SIG-M5 treated with dmso at 0.1 percent for 504 hours (cell line): ENCODE data around the gene CD8B.
"Not testable (repeated sequence)": the region's sequence is repeated elsewhere in the genome, so short reads cannot be mapped to it uniquely, and the experiment has no call there.

Experiments
- DNase-seq: peaks from one replicate; lab custom pipeline; 2025; ENCODE audit not compliant: unreplicated experiment; lab: John Stamatoyannopoulos, UW

The CD8B gene

GRCh38 chr2:86861628-86862379 is at the start of gene CD8B:
CD8B (minus strand) TSS chr2:86861886; CDS start chr2:86861865, 21 bp downstream.
- not testable (repeated sequence) for DNase-seq

GRCh38 chr2:86905868-86906267 is 44.2 kb upstream of the CD8B start:
- not testable (repeated sequence) for DNase-seq

GRCh38 chr2:86900687-86901086 is 39.0 kb upstream of the CD8B start:
- not testable (repeated sequence) for DNase-seq

GRCh38 chr2:86886026-86886425 is 24.3 kb upstream of the CD8B start:
- DNase-seq, result not testable (repeated sequence)

GRCh38 chr2:86882865-86883264 is 21.2 kb upstream of the CD8B start:
- DNase-seq, result not testable (repeated sequence)

GRCh38 chr2:86882118-86882665 is 20.5 kb upstream of the CD8B start:
- DNase-seq, result not testable (repeated sequence)

GRCh38 chr2:86878986-86879385 is 17.3 kb upstream of the CD8B start:
- DNase-seq, result not testable (repeated sequence)

- not testable (repeated sequence) for DNase-seq
Observed at GRCh38 chr2:86870941-86871340, 9.3 kb upstream of the CD8B start.

GRCh38 chr2:86868895-86869468 is 7.3 kb upstream of the CD8B start:
- not testable (repeated sequence) for DNase-seq

GRCh38 chr2:86862380-86862703 is 656 bp upstream of the CD8B start:
- not testable (repeated sequence) for DNase-seq

GRCh38 chr2:86861175-86861574 is 511 bp downstream of the CD8B start:
- not testable (repeated sequence) for DNase-seq

- not testable (repeated sequence) for DNase-seq
Observed at GRCh38 chr2:86860573-86860972, 1.1 kb downstream of the CD8B start.

GRCh38 chr2:86857688-86858087 is 4.0 kb downstream of the CD8B start:
- DNase-seq, result not testable (repeated sequence)

- not testable (repeated sequence) for DNase-seq
Observed at GRCh38 chr2:86856498-86856897, 5.2 kb downstream of the CD8B start.

GRCh38 chr2:86855981-86856380 is 5.7 kb downstream of the CD8B start:
- not testable (repeated sequence) for DNase-seq

- DNase-seq, result not testable (repeated sequence)
Observed at GRCh38 chr2:86851581-86851980, 10.1 kb downstream of the CD8B start.

- not testable (repeated sequence) for DNase-seq
Observed at GRCh38 chr2:86842607-86843234, 19.0 kb downstream of the CD8B start.

GRCh38 chr2:86841330-86841729 is 20.4 kb downstream of the CD8B start:
- not testable (repeated sequence) for DNase-seq

GRCh38 chr2:86839871-86840548 is 21.7 kb downstream of the CD8B start:
- DNase-seq, result not testable (repeated sequence)

- DNase-seq, result not testable (repeated sequence)
Observed at GRCh38 chr2:86839455-86839854, 22.2 kb downstream of the CD8B start.

GRCh38 chr2:86837714-86838113 is 24.0 kb downstream of the CD8B start:
- DNase-seq, result not testable (repeated sequence)
